Neural cell (in vitro differentiated cells): ENCODE results near the gene SH3BP4. TPM values are rescaled to one million over a fixed set of nuclear protein-coding genes. Genes with fewer than 3 reads are reported as not detected.

ENCODE experiments used
- H2AFZ ChIP-seq: fragments of 200-600, 300-800 bp; sonication (generic), shearing (Covaris generic); 2 replicates; pipeline ENCODE4 v1.6.0; 2014; ENCODE audit warnings: low read depth, mild to moderate bottlenecking, antibody characterized with exemption, low read length, moderate library complexity
- H3F3A ChIP-seq: fragments of 200-600 bp; shearing (Covaris generic); 2 replicates; pipeline ENCODE4 v1.6.1; 2016; ENCODE audit warnings: mild to moderate bottlenecking, moderate library complexity, mixed read lengths, antibody characterized with exemption, low read length; ENCODE audit not compliant: insufficient read depth, poor library complexity, severe bottlenecking
- H3K27ac ChIP-seq: fragments of 200-600, 300-800 bp; sonication (generic), shearing (Covaris generic); 2 replicates; pipeline ENCODE4 v1.5.1; 2014; ENCODE audit warnings: mild to moderate bottlenecking, low read length, moderate library complexity
- H3K27me3 ChIP-seq: fragments of 300-800, 200-600 bp; sonication (generic), shearing (Covaris generic); 2 replicates; pipeline ENCODE4 v1.6.0; 2014; ENCODE audit warnings: mild to moderate bottlenecking, low read depth, low read length, moderate library complexity; ENCODE audit not compliant: insufficient read depth
- H3K36me3 ChIP-seq: fragments of 300-800, 200-600 bp; sonication (generic), shearing (Covaris generic); 2 replicates; pipeline ENCODE4 v1.5.1; 2014; ENCODE audit warnings: mild to moderate bottlenecking, antibody characterized with exemption, low read length, moderate library complexity; ENCODE audit not compliant: insufficient read depth
- H3K4me2 ChIP-seq: fragments of 300-800, 200-600 bp; sonication (generic), shearing (Covaris generic); 2 replicates; pipeline ENCODE4 v1.6.0; 2014; ENCODE audit warnings: mild to moderate bottlenecking, low read length
- H3K4me3 ChIP-seq: fragments of 300-800, 200-600 bp; sonication (generic), shearing (Covaris generic); 2 replicates; pipeline ENCODE4 v1.5.1; 2014; ENCODE audit warnings: mild to moderate bottlenecking, low read length, moderate library complexity
- H3K79me2 ChIP-seq: fragments of 200-600 bp; shearing (Covaris generic); replicated peaks from 2 replicates; pipeline ENCODE4 v1.6.0; 2014; ENCODE audit warnings: mild to moderate bottlenecking, low read length, moderate library complexity; ENCODE audit not compliant: insufficient read depth
- H3K9ac ChIP-seq: fragments of 300-800, 200-600 bp; sonication (generic), shearing (Covaris generic); 2 replicates; pipeline ENCODE4 v1.6.1; 2016; ENCODE audit warnings: mild to moderate bottlenecking, low read length, mixed read lengths
- H3K9me2 ChIP-seq: fragments of 200-600 bp; shearing (Covaris generic); 2 replicates; pipeline ENCODE4 v1.6.1; 2016; ENCODE audit warnings: mild to moderate bottlenecking, low read length, mixed read lengths; ENCODE audit not compliant: insufficient read depth
- H3K9me3 ChIP-seq: fragments of 200-600, 300-800 bp; sonication (generic), shearing (Covaris generic); 2 replicates; pipeline ENCODE4 v1.6.1; 2016; ENCODE audit warnings: mild to moderate bottlenecking, mixed run types, low read length, moderate library complexity, mixed read lengths
- H4K20me1 ChIP-seq: fragments of 200-600 bp; shearing (Covaris generic); 2 replicates; pipeline ENCODE4 v1.6.1; 2016; ENCODE audit warnings: mild to moderate bottlenecking, mixed run types; ENCODE audit not compliant: insufficient read depth
- CTCF ChIP-seq: fragments of 450-650 bp; IDR thresholded peaks from 2 replicates; pipeline ENCODE4 v1.5.1; 2014; ENCODE audit warnings: antibody characterized with exemption, mild to moderate bottlenecking, moderate library complexity; ENCODE audit not compliant: poor library complexity, severe bottlenecking
- EP300 ChIP-seq: fragments of 450-650 bp; conservative IDR thresholded peaks from 2 replicates; pipeline ENCODE4 v1.6.1; 2014; ENCODE audit warnings: antibody characterized with exemption, mild to moderate bottlenecking, moderate library complexity; ENCODE audit not compliant: poor library complexity, severe bottlenecking
- EZH2 ChIP-seq: fragments of 200-600, 300-800 bp; shearing (Covaris generic), sonication (generic); IDR thresholded peaks from 2 replicates; pipeline ENCODE4 v1.6.1; 2014; ENCODE audit warnings: antibody characterized with exemption, low read length, borderline replicate concordance, mild to moderate bottlenecking; ENCODE audit not compliant: insufficient read depth, poor library complexity, severe bottlenecking
- MXI1 ChIP-seq: fragments of 450-650 bp; conservative IDR thresholded peaks from 2 replicates; pipeline ENCODE4 v1.6.1; 2014; ENCODE audit warnings: antibody characterized with exemption, mild to moderate bottlenecking; ENCODE audit not compliant: poor library complexity, severe bottlenecking
- POLR2AphosphoS5 ChIP-seq: IDR thresholded peaks from 2 replicates; pipeline ENCODE4 v1.6.1; 2012
- RAD21 ChIP-seq: fragments of 450-650 bp; conservative IDR thresholded peaks from 2 replicates; pipeline ENCODE4 v1.6.1; 2014; ENCODE audit warnings: antibody characterized with exemption, mild to moderate bottlenecking, moderate library complexity
- SMC3 ChIP-seq: fragments of 450-650 bp; conservative IDR thresholded peaks from 2 replicates; pipeline ENCODE4 v1.6.1; 2014; ENCODE audit warnings: antibody characterized with exemption, mild to moderate bottlenecking, moderate library complexity; ENCODE audit not compliant: poor library complexity
- TAF1 ChIP-seq: IDR thresholded peaks from 2 replicates; pipeline ENCODE4 v1.6.1; 2012; ENCODE audit warnings: low read depth
- polyA plus RNA-seq: library from polyadenylated mRNA; depleted of rRNA; stranded (reverse); fragments of >200 nt; gene quantifications from 2 replicates; pipeline ENCODE4 v1.2.3, GENCODE V29; 2014
- TF ChIP-seq, protein P1 (sequence below): IDR thresholded peaks from 2 replicates; pipeline ENCODE4 v1.6.1; 2012; ENCODE audit warnings: borderline replicate concordance

SH3BP4 gene
- polyA plus RNA-seq, 1 donor from 2014 or later, result 3.3 TPM

GRCh38 chr2:234990300-234990699, 38.5 kb downstream of the SH3BP4 start:
- H4K20me1 ChIP-seq, result no peaks in the 10 kb centered on the region
- no peak for TF ChIP-seq RAD21

DNA sequence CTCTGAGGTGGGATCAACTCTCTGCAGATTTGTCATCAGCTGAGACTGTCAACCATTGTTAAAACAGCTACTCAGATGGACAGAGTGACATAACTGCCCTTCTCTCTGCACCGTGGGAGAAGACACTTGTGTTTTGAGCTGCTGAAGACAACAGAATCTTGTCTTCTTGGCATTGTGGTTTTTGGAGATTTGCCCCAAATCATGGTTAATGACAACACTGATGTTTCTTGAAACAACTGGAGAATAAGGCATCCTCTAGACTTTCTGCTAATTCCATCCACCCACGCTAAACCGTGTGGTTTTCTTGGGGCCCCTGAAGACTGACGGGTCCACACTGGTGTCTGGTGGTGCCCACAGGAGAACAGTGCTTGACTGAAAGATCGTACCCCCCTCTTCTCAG, 39.5 kb downstream of the SH3BP4 start:
- Histone ChIP-seq H3K9me3 (no peaks in the 10 kb centered on the region), H3K79me2 (peaks cover 55% of the 10 kb centered on the region), H4K20me1 (no peaks in the 10 kb centered on the region), H2AFZ (no peak overlapping the region), H3F3A (no peaks in the 10 kb centered on the region), H3K4me3 (no peak overlapping the region), H3K9ac (no peak overlapping the region), H3K9me2 (no peaks in the 10 kb centered on the region), H3K36me3 (no peaks in the 10 kb centered on the region), H3K27me3 (no peaks in the 10 kb centered on the region), H3K4me2 (no peak overlapping the region), H3K27ac (no peak overlapping the region)
- TF ChIP-seq EP300 (no peak), POLR2AphosphoS5 (no peak), EZH2 (no peak), SMC3 (no peak), MXI1 (no peak), RAD21 (no peak)
- TF ChIP-seq, protein P1, sequence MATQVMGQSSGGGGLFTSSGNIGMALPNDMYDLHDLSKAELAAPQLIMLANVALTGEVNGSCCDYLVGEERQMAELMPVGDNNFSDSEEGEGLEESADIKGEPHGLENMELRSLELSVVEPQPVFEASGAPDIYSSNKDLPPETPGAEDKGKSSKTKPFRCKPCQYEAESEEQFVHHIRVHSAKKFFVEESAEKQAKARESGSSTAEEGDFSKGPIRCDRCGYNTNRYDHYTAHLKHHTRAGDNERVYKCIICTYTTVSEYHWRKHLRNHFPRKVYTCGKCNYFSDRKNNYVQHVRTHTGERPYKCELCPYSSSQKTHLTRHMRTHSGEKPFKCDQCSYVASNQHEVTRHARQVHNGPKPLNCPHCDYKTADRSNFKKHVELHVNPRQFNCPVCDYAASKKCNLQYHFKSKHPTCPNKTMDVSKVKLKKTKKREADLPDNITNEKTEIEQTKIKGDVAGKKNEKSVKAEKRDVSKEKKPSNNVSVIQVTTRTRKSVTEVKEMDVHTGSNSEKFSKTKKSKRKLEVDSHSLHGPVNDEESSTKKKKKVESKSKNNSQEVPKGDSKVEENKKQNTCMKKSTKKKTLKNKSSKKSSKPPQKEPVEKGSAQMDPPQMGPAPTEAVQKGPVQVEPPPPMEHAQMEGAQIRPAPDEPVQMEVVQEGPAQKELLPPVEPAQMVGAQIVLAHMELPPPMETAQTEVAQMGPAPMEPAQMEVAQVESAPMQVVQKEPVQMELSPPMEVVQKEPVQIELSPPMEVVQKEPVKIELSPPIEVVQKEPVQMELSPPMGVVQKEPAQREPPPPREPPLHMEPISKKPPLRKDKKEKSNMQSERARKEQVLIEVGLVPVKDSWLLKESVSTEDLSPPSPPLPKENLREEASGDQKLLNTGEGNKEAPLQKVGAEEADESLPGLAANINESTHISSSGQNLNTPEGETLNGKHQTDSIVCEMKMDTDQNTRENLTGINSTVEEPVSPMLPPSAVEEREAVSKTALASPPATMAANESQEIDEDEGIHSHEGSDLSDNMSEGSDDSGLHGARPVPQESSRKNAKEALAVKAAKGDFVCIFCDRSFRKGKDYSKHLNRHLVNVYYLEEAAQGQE, result no peak

More at GRCh38 chr2:234990300-234990699, 38.5 kb downstream of the SH3BP4 start:
- Histone ChIP-seq H3K36me3 (no peaks in the 10 kb centered on the region), H3K27me3 (no peaks in the 10 kb centered on the region), H3K4me3 (no peak overlapping the region), H3F3A (no peaks in the 10 kb centered on the region), H3K9ac (no peak overlapping the region), H3K79me2 (peaks cover 55% of the 10 kb centered on the region), H3K27ac (no peak overlapping the region), H3K9me3 (no peaks in the 10 kb centered on the region), H2AFZ (no peak overlapping the region), H3K4me2 (no peak overlapping the region), H3K9me2 (no peaks in the 10 kb centered on the region)

- no peaks in the 10 kb centered on the region for H3K9me2 ChIP-seq
- H3F3A ChIP-seq, result no peaks in the 10 kb centered on the region
- no peak overlapping the region for H3K27ac ChIP-seq
- TF ChIP-seq CTCF, result no peak
- TF ChIP-seq TAF1, result no peak
- TF ChIP-seq, protein P1, result no peak
- TF ChIP-seq RAD21, result no peak
- no peak for TF ChIP-seq EP300
- no peak for TF ChIP-seq POLR2AphosphoS5
- TF ChIP-seq SMC3, result no peak
- TF ChIP-seq EZH2, result no peak
- TF ChIP-seq MXI1, result no peak
- H3K27me3 ChIP-seq, result no peaks in the 10 kb centered on the region
- no peak overlapping the region for H3K4me2 ChIP-seq
- H4K20me1 ChIP-seq, result no peaks in the 10 kb centered on the region
- no peaks in the 10 kb centered on the region for H3K36me3 ChIP-seq
- H3K9ac ChIP-seq, result no peak overlapping the region
- H2AFZ ChIP-seq, result no peak overlapping the region
- H3K4me3 ChIP-seq, result no peak overlapping the region
- H3K9me3 ChIP-seq, result no peaks in the 10 kb centered on the region
- peaks cover 55% of the 10 kb centered on the region for H3K79me2 ChIP-seq
Measured at GRCh38 chr2:234991793-234992192, 40.0 kb downstream of the SH3BP4 start.
